NCI-H2081 (cell line): ENCODE data around the gene ERGIC1.
"Not testable (repeated sequence)": the region's sequence is repeated elsewhere in the genome, so short reads cannot be mapped to it uniquely, and the experiment has no call there.

Source experiments
- DNase-seq, 2 experiments: peaks; one replicate each; lab custom pipeline; 2025; lab: John Stamatoyannopoulos, UW

ERGIC1 gene

DNA sequence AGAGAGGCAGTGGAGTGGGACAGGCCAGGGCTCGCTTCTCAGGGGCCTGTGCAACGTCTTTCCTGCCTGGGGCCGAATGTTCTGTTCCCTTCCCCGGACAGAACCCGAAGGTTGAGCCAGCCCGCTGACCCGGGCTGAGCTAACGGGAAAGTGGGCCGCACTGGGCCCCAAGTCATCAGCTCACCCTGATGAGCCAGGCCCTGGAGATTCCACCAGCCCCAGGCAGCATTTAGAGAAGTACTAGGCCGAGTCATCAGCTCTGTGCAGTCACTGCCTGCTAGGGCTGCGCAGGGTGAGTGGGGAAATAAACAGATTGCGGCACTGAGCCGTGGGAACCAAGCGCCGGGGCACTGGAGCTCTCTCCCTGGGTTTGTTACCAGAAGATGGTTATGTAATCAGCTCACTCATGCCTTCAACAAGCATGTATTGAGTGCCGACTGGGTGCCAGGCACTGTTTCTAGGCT is 33.9 kb upstream of the ERGIC1 start:
- DNase-seq = no peak

DNA sequence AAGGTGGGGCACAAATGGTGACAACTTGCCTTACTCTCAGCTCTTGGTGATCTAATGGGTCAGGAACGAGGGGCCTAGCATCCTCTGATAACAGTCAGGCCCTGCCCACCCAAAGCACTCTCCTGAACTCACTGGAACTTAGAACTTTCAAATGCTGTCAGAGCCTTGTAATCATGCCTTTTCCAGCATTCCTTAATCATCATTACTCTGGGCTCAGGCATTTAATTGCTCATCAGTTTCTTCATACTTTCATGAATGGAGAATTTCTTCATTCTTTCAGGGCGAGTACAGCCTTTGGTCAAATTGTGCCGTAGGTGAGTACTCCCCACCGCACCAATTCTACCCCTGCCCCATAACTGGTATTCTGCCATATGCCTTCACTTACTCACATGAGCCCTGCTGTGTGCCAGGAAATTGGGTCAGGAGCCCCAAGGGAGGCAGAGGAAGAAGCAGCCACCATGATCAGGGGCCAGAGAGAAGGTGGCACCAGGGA is 32.8 kb upstream of the ERGIC1 start:
- no peak for DNase-seq

DNA sequence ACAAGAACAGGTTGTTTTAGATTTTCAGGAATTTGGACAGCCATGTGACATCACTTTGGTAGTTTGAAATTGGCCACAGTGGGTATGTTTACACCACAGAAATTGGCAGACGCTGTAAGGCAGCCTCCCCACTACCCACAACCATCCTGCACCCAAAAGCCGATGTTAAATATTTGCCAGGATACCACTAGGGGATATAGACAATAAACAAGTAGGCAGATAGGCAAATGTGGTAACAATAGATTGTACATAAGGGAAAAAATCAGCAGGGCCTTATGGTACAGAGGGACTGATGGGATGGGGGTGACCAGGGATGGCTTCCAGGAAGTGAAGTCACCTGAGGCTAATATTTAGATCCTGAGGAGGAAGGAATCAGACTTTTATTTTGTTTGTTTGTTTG is 31.9 kb upstream of the ERGIC1 start:
- no peak for DNase-seq

DNA sequence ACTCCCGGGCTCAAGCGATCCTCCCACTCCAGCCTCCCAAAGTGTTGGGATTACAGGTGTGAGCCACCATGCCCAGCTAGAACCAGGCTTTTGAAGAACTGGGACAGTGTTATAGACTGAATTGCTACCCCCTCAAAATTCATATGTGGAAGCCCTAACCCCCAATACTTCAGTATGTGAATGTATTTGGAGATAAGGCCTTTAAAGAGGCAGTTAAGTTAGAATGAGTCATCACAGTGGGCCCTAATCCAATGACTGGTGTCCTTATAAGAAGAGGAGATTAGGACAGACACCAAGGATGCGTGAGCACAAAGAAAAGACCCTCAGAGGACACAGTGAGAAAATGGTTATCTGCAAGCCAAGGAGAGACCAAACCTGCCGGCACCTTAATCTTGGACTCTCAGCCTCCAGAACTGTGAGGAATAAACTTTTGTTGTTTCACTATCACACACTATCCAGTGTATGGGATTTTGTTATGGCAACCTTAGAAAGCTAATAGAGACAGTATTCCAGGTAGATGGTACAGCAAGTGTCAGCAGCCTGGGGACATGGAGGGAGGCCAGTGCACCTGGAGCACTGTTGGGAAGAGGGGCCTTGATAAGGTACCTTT is 31.4 kb upstream of the ERGIC1 start:
- no peak for DNase-seq

DNA sequence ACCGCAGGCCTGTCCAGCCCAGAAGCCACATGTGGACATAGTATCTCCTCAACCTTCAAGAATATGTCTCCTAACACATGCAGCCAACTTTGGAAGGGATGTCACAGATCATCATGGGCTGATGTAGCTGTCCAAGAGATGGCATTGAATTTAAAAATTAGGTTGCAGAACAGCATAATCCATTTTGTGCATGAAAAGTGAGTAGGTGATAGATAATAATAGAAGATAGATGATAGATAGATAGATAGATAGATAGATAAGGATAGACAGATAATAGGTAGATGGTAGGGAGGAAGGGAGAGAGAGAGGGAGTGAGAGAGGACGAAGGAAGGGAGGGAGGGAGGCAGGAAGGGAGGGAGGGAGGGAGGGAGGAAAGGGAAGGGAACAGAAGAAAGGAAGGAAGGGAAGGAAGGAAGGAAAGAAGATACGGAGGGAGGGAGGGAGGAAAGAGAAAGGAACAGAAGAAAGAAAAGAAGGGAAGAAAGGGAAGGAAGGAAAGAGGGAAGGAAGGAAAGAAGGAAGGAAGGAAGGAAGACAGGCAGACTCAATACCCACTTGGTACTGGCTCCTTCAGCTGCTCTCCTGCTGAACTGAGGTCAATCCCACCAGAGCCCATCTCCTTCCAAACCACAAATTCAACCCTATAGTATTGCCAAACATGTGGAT is 28.9 kb upstream of the ERGIC1 start:
- no peak for DNase-seq

DNA sequence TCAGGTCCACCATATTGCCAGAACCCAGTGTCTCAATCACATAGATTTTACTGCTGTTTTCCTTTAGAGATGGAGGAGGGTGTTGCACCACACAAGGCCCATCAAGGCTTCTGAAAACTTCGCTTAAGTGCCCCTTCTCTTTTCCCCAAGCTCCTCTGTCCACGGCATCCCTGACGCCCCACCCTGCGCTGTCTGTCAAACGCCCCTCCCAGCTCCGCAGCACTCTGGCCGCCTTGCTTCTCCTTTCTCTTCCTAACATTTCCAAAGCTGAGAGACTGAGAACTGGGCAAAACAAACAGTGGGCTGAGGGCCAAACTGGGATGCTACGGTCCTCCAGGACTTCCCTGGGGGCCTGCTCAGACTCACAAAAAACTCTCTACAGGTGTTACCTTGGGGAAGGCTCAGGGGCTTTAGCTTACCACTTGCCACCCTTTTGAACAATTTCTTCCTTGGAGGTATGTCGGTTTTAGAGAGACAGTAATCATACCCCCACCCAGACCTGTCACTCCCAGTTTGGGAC is 28.3 kb upstream of the ERGIC1 start:
- no peak for DNase-seq

DNA sequence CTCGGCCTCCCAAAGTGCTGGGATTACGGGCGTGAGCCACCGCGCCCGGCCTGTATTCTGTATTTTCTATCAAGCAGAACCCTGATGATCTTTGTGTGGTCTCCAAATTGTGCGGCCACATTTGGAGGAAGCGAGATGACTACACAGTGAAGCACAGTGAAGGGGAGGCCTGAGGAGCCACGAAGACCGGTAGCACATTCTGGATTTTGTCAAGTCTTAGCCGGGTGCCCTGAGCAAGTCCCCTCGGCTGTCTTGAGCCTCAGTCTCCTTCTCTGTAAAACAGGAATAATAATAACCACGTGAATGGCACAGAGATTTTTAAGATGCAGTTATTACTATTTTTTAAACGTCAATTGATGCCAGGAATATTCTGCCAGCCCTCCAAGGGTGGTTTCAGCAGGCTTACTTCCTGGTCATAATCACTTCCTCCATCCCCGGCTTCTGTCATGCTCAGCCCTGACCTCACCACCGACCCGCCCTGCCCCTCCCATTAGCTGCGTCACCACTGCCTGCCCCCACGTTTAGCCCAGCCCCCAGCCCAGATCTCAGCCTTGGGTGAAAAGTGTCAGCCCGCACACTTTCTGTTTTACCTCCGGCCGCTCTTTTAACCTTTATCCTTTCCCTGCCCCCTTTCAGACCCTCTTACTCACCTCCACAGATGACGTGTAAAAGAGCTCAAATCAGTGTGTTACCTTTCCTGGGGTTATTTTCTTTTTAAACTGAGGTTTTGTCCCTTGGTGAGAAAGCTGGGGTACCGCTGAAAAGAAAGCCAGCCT is 27.0 kb upstream of the ERGIC1 start:
- no peak for DNase-seq

DNA sequence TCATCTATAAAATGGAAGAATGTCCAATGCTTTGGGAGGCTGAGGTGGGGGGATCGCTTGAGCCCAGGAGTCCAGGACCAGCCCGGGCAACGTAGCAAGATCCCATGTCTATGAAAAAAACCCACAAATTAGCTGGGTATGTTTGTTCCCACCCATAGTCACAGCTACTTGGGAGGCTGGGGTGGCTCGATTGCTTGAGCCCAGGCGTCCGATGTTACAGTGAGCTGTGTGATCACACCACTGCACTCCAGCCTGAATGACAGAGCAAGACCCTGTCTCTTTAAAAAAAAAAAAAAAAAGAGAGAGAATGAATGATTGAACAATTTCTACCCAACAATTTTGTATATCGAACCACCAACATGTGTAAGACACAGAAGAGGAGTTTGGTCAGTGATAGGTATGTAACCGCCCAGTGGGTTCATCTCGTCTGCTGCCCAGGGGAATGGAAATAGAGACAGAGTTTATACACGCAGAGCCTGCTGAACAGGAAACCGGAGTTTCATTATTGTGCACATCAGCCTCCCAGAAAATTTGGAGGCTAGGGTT is 26.2 kb upstream of the ERGIC1 start:
- DNase-seq = no peak

DNA sequence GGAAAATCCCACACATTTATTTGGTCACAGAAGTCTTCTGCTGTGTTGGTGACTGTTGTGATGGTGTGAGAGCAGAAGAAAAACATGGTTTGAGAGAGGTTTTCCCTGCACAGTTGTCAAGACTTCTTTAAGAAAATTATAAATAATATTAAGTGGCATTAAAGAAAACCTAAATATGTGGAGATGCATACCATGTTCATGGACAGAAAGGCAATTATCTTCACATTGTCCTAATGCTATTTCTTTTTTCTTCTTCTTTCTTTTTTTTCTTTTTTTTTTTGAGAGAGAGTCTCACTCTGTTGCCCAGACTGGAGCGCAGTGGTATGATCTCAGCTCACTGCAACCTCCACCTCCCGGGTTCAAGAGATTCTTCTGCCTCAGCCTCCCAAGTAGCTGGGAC is 24.3 kb upstream of the ERGIC1 start:
- DNase-seq = no peak

DNA sequence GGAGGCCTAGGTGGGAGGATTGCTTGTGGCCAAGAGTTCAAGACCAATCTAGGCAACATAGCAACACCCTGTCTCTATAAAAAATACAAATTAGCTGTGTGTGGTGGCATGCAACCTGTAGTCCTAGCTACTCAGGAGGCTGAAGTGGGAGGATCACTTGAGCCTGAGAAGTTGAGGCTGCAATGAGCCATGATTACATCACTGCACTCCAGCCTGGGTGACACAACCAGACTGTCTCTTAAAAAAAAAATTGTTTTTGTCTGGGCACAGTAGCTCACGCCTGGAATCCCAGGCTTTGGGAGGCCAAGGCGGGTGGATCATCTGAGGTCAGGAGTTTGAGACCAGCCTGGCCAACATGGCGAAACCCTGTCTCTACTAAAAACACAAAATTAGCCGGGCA is 23.1 kb upstream of the ERGIC1 start:
- DNase-seq = not testable (repeated sequence)

DNA sequence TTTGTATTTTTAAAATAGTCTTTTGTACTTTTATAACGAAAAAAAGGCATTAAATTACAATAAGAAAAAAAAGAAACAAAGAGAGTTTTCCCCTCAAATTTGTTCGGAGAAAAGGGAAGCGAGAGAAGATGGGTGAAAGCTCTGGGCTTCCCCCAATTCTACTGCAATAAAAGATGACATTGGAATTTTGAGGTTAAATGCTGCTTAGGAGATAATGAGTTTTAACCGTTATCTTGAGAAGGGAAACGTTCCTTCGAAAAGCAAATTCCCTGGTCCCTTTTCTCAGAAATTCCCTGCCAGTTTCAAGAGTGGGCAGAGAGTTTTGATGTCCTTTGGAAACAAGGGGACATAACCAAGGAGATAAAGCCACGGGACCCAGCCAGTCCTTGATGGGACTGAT is 18.4 kb upstream of the ERGIC1 start:
- DNase-seq = no peak

DNA sequence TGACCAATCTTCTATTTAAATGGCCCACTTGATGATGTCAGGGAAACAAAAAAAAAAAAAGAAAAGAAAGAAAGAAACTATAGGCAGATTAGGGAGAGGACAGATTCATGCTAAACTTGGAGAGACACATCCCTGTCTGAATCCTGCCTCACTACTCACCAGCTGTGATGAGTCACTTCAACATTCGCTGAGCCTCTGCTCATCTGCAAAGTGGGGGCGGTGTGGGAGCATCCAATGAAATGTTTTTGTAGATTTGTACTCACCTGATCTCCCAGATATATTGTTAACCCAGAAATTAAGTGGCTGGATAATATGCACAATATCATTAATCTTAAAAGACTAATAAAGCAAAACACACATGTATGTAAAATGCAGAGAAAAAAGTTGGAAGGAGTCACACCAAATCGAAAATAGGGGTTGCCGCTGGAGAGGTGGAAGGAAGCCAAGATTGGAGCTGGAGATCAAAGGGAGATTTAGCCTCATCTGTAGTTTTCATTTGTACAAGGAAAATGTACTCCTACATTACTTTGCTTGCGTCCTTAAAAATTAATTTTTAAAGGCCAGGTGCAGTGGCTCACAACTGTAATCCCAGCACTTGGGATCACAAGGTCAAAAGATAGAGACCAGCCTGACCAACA is 17.0 kb upstream of the ERGIC1 start:
- DNase-seq = no peak

DNA sequence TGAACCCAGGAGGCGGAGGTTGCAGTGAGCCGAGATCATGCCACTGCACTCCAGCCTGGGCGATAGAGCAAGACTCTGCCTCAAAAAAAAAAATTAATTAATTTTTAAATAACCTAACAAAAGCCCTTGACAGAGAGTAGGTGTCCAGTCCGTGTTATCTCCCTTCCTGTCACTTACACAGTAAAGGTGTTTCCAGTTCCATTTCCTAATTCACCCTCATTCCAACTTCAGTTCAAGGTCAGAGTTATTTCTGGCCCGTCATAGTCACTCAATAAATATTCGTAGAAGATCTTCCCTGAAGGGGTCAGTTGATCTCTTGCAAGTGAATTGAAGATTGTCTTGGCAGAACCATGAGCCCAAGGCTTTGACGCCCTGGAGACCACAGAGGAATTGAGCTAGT is 16.4 kb upstream of the ERGIC1 start:
- DNase-seq = no peak

DNA sequence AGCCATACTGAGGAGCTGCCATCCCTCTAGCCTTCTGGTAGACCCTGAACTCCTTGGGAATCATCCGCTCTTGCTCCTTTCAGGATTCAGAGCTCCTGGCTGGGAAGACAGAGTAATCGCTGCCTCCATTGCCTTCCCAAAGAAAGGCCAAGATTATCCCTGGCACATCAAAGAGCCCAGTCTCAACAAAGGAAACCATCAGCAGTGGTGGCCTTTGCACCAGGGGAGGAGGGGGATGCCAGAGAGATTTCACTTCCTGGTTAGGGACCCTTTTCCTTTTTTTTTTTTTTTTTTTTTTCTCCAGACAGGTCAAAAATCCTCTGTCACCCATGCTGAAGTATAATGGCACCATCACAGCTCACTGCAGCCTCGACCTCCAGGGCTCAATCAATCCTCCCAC is 16.0 kb upstream of the ERGIC1 start:
- DNase-seq = no peak

DNA sequence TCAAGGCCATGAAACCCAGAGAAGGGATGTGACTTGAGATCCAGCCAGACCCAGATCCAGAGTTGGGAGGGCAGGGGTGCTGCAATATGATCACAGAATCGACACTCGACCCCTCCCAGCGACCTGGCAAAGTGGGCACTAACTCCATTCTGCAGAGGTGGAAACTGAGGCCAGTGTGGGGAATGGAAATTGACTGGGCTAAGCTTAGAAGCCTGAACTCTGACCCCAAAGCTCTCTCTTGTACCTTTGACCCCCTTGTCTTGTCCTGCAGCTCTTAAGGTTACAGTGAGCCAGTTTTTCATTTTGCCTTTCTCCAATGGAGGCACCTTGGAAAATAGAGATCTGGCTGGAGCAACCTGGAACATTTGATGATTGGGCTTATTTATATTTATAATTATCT is 14.5 kb upstream of the ERGIC1 start:
- no peak for DNase-seq

DNA sequence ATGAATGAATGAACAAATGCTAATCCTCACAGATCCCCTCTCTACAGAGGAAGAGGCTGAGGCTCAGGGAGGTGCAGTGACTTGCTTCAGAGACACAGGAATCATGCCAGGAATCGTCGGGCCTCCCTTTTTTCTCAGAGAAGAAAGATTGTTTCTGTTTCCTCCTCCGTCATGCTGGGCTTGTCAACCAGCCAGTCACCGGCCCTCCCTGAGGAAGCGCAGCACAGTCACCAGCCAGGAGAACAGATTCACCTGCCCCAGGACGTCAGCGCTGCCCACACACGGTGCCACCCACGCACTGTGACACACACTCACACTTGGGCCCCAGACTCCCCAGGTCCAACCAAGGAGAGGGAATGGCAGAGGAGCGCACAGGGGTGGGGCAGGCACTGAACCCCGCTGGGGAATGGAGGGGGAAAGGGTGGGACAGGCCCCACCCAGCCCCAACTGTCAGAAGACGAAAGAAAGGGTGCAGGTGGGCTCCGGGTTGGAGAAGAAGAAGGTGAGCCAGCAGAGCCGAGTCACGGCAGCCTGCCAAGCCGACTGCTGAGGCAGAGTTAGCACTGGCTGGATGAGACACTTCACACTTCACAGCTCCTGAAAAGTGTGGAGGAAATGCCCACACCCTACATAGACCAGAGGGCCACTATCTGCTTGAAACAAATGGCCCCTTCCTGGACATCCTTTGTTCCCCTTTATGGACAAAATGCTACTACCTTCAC is 13.8 kb upstream of the ERGIC1 start:
- DNase-seq = no peak

DNA sequence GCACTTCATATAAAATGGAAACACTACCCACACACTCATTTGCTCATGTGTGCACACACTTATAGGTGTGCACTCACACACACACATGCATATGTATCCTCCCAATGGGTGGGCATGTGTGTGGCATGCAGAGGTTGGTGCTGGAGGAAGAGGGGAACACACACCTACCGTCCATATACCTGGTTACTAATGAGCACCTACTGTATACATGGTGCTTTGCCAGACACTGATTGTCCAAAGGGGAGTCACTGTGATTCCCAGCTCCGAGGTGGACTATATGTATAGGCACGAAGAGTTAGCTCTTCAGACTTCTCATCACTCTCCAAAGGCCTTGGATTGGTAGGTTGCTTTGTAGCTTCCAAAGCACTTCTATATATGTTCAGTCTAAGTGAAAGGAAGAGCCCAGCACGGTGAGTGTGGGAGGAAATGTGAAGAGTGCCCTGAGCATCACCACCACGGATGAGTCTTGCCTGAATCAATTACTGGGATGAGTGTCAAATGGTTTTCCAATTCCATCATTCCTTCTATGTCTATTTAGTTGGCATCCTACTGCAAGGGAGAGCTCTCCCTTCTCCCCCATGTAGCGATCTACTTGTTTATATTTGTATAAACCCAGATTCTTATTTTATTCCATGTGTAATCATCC is 12.6 kb upstream of the ERGIC1 start:
- DNase-seq = no peak

DNA sequence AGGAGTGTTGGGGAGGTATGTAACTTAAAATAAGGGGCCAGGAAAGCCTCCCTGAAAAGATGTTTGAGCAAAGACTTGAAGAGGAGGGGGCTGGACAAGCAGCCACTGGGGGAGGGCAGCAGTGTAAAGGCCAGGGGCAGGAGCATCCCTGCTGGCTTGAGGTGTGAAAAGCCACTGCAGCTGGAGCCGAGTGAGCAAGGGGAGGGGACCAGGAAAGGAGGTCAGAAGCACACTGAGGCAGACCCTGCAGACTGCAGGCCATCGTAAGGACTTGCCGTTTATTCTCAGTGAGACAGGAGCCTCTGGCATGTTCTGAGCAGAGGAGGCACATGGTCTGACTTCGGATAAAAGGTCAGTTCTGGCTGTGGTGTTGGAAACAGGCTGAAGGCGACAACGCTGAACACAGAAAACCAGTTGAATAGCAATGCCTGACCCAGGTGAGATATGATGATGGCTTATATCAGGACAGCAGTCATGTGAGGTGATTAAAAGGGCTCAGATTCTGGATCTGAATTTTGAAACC is 10.2 kb upstream of the ERGIC1 start:
- no peak for DNase-seq

DNA sequence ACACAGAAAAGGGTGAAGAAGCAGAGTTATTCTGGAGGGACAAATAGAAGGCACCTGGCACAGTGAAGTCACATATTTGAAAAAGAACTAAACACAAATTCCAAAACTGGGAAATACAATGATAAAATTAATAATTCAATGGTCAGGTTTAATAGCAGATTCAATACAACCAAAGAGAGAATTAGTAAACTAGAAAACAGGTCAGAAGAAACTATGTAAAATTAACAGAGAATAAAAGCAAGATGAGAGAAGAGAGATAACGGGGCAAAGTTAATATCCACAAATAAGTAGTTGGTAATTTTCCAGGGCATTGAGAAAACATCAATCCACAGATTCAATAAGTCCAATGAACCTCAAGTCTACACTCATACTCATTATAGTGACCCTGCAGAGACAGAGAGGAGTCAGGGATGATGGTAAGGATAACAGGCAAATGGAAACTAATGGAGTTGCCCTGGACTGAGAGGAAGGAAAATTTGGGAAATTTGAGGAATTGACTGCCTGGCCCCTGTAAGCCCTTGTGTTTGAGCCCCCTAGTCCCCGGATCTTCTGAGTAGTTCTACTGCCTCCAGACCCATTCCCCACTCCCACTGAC is 8.3 kb upstream of the ERGIC1 start:
- DNase-seq = no peak

DNA sequence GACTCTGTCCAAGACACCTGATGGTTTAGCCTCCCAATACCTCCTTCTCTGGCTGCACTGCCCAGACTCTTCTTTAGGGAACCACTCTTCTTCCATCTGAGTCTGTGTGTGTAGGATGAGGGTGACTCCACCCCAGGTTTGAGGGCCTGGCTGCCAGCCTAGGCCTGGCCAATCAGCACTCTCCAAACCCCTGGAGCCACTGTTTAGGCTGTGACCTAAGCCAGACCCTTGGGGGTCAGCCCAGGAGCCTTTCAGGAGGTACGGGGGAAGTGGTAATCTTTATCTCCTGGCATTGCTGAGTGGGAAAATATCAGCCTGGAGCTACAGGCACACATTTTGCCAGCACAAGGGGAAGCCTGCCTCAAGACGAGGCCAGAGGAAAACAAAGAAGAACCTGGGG is 6.2 kb upstream of the ERGIC1 start:
- no peak for DNase-seq
